Measurements from ENCODE around the gene LARP1B.
"Not testable (repeated sequence)": the region's sequence is repeated elsewhere in the genome, so short reads cannot be mapped to it uniquely, and the experiment has no call there.

The LARP1B gene

DNA sequence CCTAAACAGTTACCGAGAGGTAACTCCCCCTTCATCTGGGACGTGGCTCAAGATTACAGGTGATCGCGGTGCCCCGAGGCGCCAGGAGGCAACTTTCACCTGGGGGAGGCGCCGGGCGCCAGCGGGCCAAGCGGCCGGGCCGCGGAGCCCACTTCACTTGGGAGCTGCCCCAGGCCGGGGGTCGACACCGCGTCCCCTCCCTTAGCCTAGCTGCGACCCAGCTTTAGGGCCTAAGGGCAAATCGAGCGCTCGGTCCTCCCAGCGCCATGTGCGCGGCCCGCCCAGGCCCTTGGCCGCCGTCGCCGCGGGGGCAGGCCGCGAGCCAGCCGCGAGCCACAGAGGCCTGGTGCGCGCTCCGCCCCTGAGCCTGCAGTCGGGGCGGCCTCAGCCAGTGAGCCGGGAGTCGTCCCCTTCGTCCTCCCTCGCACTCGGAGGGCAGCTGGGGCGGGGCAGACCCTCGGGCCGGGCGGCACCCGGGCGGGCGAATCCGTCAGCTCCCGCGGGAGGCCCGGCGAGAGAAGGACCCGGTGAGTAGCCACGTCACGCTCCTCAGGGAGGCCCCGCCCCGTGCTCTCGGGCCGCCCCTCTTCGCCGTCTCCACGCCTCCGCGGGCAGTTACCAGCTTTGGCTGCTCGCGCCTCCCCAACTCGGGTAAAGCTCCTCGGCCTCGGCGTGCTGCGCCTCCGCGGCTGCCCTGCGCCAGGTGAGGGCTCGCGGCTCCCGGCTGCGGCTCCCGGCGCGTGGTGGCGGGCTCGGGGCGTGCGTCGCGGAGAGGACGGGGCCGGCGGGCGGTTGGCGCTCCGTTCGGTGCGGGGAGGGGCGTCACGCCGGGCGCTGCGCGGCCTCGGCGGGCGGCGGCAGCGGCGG is at the start of gene LARP1B:
Gene LARP1B (plus strand): TSS at position 614 of the 867 bp plus-strand sequence. CDS start 13,640 bp downstream, outside the sequence.
- peak; percentile 67 for DNase-seq

DNA sequence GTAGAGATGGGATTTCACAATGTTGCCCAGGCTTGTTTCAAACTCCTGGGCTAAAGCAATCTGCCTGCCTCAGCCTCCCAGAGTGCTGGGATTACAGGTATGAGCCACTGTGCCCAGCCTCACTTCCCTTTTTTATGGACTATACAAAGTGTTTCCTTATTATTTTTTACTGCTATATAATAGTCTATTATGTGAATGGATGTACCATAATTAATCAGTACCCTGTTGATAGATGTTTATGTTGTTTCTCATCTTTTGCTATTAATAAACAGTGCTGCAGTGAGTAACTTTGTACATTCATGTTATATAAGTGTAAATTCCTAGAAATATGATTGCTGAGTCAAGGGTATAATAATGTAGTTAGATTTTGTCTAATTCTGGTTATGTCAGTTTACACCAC is 35.8 kb upstream of the LARP1B start:
- no peak for DNase-seq

DNA sequence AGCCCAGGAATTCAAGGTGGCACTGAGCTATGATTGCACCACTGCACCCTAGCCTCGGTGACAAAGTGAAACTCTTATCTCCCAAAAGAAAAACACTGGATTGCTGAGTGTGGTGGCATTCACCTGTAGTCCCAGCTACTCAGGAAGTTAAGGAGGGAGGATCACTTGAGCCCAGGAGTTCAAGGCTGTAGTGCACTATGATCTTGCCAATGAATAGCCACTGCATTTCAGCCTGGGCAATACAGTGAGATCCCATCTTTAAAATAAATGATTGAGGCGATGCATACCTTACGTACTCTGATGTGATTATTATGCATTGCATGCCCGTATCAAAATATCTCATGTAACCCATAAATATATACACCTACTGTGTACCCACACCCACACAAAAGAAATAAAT is 31.2 kb upstream of the LARP1B start:
- no peak for DNase-seq

DNA sequence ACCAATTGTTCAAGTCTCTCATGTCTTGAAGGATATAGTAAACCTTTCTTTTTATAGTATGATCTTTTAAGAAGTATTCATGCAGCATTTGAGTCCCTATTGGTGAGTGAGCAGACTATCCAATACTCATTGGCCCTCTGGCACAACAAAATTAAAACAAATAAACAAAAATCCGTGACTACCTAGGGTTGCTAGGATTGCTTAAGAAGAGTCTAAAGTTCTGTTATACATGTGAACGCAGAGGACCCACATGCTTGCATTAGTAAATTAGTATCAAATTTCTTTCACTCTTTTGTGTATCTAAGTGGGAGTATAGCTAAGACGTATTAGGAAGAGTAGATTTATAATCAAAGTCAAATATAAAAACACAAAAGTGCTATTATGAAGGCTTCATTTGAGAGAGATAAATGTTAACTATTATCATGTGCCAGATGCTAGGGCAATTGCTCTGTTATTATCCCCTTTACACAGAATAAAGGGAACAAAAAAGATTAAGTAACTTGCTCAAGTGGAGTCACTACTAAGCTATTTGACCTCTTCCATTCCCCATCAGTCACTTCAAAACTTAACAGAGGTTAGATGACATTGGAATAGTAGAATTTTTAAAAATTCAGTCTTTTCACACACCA is 29.2 kb upstream of the LARP1B start:
- peak; percentile 3 for DNase-seq

DNA sequence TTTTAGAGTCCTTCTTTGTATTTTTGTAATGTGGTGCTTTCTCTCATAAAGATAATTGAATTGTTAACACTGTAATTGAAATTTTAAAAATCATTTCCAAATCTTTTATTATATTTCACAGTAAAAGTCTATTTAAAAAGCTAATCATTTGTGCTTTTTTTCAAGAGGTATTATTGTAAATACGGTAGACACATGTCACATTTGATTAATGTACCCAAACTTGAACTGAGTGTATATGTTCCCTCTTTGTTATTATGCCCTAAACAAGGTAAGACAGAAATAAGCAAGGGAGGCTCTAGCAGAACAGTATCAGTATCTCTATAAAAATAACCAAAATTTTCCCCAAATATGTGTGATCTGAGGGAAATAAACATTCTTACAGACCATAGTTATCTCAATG is 21.5 kb upstream of the LARP1B start:
- no peak for DNase-seq

DNA sequence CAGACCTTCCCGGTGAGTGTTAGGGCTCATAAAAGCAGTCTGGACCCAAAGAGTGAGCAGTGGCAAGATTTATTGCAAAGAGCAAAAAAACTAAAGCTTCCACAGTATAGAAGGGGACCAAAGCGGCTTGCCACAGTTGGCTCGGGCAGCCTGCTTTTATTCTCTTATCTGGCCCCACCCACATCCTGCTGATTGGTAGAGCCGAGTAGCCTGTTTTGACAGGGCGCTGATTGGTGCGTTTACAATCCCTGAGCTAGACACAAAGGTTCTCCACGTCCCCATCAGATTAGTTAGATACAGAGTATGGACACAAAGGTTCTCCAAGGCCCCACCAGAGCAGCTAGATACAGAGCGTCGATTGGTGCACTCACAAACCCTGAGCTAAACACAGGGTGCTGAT is 14.1 kb upstream of the LARP1B start:
- not testable (repeated sequence) for DNase-seq

DNA sequence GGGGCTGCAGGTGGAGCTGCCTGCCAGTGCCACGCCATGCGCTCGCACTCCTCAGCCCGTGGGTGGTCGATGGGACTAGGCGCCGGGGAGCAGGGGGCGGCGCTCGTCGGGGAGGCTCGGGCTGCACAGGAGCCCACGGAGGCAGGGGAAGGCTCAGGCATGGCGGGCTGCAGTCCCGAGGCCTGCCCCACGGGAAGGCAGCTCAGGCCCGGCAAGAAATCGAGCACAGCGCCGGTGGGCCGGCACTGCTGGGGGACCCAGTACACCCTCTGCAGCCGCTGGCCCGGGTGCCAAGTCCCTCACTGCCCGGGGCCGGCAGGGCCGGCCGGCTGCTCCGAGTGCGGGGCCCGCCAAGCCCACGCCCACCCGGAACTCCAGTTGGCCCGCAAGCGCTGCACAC is 13.6 kb upstream of the LARP1B start:
- DNase-seq = not testable (repeated sequence)

DNA sequence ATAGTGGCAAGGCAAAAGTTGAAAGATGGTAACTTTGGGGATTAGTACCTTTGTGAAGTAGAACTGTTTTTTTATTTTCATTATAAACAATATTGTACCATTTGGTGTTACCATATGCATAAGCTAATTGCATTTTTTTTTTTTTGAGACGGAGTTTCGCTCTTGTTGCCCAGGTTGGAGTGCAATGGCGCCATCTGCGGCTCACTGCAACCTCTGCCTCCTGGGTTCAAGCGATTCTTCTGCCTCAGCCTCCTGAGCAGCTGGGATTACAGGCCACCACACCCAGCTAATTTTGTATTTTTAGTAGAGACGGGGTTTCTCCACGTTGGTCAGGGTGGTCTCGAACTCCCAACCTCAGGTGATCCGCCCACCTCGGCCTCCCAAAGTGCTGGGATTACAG is 9.9 kb upstream of the LARP1B start:
- not testable (repeated sequence) for DNase-seq

DNA sequence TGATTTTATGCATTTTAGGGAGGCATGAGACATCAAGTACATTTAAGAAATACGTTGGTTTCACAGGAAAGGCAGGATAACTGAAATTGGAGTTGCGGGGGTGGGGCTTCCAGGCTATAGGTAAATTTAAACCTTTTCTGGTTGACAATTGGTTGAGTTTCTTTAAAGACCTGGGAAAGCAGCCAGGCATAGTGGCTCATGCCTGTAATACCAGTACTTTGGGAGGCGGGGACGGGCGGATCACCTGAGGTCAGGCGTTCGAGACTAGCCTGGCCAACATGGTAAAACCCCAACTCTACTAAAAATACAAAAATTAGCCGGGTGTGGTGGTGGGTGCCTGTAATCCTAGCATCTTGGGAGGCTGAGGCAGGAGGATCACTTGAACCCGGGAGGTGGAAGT is 6.2 kb upstream of the LARP1B start:
- not testable (repeated sequence) for DNase-seq

DNA sequence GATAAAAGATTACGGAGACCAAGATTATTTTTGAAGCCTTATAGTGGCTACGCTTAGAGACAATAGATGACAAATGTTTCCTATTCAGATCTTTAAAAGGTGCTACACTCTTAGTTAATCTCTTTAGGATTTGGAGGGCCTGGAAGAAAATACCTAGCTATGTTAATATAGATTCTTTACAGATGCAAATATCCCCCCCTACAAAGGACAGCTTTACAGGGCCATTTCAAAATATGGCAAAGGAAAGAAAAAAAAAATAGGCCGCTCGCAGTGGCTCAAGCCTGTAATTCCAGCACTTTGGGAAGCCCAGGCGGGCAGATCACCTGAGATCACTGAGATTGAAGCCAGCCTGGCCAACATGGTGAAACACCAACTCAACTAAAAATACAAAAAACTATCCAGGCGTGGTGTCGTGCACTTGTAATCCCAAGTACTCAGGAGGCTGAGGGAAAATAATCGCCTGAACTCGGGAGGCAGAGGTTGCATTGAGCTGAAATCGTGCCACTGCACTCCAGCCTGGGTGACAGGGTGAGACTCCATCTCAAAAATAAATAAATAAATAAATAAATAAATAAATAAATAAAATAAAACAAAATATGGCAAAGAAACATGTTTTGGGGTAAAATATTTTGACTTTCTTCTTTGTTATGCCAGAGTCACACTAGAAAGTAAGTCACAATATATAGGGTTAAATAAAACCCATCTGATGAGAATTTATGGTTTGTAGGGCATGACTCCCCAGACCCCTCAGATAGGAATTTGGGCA is 5.5 kb upstream of the LARP1B start:
- not testable (repeated sequence) for DNase-seq

DNA sequence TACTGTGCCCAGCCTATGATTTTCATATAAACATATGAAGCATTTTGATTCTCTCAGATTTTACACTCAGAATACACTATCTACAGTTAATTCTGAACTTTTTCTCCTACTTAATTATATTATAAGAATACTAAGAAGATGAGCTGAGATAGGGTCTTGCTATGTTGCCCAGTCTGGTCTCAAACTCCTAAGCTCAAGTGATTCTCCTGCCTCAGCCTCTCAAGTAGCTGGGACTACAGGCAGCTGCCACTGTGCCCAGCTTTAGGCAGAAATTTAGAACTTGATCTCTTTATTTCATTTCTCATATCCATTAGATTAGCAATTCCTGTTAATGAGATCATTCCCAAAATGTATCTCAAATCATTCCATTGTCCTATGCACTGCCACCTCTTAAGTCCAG is 4.7 kb upstream of the LARP1B start:
- DNase-seq = no peak

DNA sequence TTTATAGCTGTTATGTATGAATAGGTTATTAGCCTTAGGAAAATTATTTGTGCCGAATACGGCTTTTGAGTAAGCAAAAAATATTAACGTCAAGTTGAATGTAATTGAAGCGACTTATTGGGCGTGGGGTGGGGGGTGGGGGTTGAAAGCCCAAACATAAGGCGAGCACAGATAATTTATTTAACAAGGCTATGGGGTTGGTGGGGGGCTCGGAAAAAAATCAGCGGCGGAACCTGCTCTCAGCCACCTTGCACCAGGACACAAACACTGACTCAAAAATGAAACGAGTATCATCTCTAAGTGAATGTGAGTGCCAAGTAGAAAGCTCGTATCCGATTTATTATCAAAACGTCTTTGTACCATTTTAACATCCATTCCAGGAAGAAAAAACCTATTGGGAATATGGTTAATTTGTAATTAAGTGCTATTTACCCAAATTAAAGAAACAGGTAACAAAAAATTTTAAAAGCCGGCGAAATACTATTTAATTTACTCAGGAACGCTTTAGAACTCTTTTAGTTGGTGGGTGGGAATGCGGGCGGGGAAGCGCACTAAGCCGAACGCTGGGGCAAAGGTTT is 902 bp upstream of the LARP1B start:
- peak; percentile 1 for DNase-seq

DNA sequence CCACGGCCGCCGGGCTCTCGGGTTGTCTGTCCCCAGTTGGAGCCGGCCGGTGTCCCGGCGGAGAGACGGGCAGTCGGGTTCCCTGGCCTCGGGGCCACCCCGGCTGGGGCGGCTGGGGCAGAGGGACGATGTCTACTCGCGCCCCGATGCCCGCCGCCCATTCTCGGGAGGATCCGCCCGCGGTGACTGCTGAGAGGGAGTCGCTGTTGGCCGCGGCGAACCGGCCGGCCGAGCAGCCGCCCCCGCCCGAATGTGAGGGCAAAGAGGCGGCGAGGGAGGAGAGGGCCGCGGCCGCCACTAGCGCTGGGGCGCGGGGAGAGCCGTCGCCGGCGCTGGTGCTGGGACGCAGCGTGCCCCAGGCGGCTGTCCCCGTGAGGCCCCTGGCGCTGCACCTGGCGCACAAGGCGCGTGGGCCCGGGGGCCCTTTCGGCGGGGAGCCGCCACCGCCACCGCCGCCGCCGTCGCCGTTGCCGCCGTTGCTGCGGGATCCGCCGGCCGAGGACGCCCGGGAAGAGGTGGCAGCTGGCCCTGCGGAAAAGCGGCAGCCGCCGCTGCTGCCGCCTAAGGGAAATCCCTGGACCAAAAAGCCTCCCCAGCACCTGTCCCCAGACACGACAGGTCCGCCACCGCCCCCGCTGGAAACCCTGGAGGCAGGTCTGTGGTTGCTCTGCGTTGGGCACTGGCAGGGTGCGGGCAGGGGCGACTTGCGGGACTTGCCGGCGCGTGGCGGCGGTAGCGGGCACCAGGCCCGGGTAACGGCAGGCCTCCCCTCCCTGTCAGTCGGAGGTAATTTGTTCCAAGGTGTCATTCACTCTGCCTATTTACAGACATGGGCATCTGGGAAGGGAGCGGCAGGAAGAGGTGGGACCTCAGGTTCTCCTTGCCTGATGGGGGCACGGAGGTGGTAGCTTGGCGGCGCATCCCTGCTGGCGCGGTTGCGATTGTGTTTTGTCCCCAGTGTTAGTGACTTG is 739 bp downstream of the LARP1B start:
- peak; percentile 25 for DNase-seq

DNA sequence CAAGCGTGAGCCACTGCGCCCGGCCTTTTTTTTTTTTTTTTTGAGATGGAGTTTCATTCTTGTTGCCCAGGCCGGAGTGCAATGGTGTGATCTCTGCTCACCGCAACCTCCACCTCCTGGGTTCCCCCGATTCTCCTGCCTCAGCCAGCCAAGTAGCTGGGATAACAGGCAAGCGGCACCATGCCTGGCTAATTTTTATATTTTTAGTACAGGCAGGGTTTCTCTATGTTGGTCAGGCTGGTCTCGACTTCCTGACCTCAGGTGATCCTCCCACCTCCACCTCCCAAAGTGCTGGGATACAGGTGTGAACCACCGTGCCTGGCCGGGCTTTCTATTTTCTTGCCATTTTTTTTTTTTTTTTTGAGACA is 5.3 kb downstream of the LARP1B start:
- not testable (repeated sequence) for DNase-seq

DNA sequence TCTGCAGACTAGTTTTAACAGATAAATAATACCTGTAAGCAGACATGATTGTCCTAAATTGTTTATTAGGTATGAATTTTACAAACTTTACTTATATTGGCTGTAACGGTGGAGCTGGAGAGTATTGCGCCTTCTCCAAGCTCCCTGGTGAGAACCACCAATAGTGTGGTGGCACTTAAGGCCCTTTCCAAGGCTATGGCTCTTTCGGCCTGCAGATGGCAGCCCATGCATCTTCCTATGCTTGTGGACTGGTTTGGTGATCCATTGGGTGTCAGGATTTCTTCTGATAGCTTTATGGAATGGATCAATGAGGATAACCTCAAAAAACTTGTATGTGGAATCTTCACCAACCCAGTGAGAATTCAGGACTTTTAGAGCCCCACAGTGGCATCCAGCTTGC is 7.8 kb downstream of the LARP1B start:
- DNase-seq = no peak

DNA sequence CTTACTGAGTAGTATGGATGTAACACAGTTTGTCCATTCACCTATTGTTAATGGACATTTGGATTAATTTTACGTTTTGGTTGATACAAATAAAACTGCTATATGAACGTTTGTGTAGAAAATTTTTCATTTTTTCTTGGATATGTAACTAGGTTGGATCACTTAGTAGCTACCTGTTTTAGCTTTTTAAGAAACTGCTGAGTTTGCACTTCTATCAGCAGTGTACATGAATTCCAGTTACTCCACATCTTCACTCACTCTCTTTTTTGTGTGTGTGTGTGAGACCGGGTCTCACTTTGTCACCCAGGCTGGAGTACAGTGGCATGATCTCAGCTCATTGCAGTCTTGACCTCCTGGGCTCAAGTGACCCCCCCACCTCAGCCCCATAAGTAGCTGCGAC is 15.4 kb downstream of the LARP1B start:
- no peak for DNase-seq

DNA sequence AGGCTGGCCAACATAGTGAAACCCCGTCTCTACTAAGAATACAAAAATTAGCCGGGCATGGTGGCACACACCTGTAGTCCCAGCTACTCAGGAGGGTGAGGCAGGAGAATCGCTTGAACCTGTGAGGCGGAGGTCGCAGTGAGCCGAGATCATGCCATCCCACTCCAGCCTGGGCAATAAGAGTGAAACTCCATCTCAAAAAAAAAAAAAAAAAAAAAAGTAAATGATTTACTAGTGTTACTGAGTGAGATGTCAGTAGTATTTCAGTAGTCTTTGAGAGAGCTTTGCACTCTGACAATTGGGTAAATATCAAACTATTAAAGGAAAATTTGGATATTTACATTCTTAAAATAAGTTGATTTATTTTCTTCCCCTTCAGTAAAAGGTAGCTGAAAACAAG is 34.2 kb downstream of the LARP1B start:
- not testable (repeated sequence) for DNase-seq

DNA sequence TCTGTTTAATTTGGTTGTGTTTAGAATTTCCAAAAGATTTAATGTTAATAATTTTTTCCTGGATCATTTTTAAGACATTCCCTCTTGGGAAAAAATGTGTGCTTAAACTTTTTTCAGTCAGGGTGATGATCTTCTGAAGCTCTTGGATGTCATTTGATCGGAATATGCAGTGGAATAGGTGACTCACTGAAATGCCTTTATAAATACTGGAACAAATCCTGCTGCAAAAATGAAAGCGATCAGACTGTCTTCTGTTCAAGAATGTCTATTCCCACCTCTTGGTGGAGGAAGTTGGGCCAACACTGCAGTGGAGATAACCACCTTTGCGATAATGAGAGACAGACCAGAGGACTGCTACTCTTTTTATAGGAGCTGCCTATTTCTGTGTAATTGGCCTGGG is 46.7 kb downstream of the LARP1B start:
- DNase-seq = no peak

DNA sequence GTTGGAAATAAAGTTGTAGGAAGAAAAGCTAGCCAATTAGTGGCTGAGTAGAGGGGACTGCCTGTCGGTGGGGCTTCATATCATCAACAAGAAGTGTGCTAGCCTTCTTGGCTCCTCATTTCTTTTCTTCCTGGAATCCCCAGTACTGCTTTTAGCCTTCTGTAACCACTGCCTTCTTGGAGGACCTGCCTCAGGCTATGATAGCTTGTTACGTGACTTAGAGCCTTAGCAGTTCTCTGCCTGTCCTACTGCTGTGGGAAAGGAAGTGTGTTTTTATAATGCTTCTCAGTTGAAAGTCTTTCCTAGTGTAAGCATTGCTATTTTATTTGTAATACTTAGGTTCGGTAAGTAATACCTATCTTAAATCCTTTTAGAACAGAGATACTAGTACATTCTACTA is 61.9 kb downstream of the LARP1B start:
- no peak for DNase-seq

DNA sequence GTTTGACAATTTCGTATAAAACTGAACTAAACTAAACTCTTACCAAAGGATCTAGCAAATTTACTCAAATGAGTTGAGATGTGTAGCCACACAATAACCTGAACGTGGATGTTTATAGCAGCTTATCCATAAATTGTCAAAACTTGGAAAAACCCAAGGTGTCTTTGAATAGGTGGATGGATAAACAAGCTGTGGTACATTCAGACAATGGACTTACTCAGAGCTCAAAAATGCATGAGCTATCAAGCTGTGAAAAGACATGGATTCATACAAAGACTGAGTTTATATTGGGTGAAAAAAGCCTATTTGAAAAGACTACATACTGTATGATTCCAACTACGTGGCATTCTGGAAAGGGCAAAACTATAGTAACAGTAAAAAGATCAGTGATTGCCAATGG is 69.5 kb downstream of the LARP1B start:
- DNase-seq = no peak

DNA sequence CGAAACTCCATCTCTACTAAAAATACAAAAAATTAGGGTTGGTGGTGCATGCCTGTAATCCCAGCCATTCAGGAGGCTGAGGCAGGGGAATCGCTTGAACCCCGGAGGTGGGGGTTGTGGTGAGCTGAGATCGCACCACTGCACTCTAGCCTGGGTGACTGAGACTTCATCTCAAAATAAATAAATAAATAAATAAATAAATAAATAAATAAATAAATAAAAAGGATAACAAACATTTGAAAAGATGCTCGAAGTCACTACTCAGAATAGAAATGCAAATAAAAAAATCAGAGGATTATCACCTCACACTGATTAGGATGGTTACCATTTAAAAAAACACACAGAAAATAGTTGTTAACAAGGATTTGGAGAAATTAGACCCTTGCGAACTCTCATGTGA is 73.8 kb downstream of the LARP1B start:
- no peak for DNase-seq

DNA sequence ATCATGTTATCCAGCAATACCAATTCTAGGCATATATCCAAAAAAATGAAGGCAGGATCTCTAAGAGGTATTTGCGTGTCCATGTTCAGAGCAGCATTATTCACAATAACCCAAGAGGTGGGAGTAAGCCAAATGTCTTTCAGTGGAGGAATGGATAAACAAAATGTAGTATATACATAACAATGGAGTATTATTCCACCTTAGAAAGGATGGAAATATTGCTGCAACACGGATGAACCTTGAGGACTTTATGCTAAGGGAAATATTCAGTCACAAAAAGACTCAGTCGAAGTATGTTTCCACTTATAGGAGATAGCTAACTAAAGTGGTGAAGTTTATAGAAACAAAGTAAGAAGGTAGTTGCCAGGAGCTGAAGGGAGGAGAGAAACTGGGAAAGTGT is 74.3 kb downstream of the LARP1B start:
- DNase-seq = no peak
